NCI-H82 treated with DMSO at 0.1 percent for 48 hours (cell line): ENCODE results near the gene FAM117B.
"Not testable (repeated sequence)": the region's sequence is repeated elsewhere in the genome, so short reads cannot be mapped to it uniquely, and the experiment has no call there.

Source experiments
- DNase-seq: peaks from one replicate; lab custom pipeline; 2025; ENCODE audit not compliant: unreplicated experiment; lab: John Stamatoyannopoulos, UW

The FAM117B gene

DNA sequence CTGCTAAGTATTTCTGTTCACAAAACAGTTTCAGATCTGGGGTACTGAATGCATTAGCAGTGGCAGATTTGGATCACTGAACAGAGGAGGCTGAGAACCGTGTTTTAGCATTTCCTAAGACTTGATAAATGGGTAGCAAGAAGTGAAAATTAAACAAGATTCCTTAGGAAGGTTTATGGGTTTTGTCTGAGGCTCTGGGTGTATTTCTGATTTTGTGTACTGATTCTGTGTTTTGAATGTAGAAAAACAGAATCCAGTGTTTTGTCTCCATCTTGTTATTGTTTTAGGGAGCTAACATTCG is 1.4 kb downstream of the FAM117B start:
- DNase-seq: no peak

GRCh38 chr2:202638721-202639120 is 4.0 kb downstream of the FAM117B start:
- no peak for DNase-seq

- DNase-seq: no peak
These were observed 4.5 kb downstream of the FAM117B start for GRCh38 chr2:202639231-202639630.

- DNase-seq: no peak
These were observed 7.8 kb downstream of the FAM117B start for GRCh38 chr2:202642567-202642966.

DNA sequence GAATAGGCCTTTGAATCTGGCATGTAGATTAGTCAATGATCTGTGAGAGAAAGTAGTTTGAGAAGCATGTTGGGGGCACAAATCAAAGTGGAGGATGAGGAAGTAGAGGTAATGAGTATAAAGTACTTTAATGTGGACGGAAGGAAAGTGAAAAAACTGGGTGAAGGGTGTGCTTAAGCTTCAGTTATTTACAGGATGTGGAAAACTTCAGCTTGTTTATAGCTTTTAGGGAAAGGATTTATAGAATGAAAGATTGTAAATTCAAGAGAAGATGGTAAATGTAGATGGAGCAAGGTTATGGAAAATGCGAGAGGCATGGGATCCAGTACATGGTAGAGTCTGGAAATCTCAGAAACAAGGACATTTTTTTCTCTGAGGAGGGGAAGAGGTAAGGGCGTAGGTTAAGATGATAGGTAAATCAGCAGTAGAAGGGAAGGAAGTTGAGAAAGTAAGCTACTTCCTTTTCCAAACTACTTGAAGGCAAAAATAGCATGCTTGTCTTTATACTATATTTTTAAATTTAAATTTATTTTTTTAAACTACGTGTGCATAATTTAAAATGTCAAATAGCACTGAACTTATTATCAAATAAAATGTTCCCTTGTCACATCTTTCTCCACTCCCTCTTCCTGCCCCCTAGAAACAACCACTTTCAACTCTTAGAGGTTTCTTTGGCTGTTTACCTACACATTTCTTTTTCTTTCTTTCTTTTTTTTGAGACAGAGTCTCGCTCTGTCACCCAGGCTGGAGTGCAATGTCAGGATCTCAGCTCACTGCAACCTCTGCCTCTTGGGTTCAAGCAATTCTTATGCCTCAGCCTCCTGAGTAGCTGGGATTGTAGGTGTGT is 8.5 kb downstream of the FAM117B start:
- DNase-seq: no peak

- DNase-seq: no peak
These were observed 17.4 kb downstream of the FAM117B start for GRCh38 chr2:202652119-202652518.

DNA sequence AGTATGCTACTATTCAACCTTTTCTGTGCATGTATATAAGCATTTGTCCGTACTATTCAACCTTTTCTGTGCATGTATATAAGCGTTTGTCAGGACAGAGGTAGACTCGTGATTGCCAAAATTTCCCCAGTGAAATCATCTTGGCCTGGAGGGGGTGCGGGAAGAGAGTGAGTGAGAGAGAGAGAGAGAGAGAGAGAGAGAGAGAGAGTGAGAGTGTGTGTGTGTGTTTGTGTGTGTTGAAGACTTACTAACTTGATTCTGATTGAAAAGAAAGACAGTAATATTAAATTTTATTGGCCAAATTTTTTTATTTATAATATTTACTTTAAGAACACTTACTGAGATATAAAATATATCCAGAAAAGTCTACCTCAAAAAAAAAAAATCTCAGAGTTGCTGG is 19.1 kb downstream of the FAM117B start:
- no peak for DNase-seq

DNA sequence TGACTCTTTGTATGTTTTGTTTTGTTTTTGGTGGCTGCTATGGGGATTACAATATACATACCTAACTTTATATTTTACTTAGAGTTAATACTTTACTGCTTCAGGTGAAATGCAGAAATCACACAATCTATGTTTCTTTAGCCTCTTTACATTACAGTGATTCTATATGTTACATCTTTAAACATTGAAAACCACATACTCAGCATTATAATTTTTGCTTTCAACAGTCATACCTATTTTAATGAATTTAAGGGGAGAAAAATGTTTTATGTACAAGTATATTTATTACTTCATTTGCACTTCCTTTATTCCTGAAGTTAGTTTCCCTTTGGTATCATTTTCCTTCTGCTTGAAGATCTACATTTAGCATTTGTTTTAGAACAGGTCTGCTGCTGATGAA is 23.1 kb downstream of the FAM117B start:
- DNase-seq: no peak

GRCh38 chr2:202660796-202661195 is 26.0 kb downstream of the FAM117B start:
- DNase-seq: no peak

DNA sequence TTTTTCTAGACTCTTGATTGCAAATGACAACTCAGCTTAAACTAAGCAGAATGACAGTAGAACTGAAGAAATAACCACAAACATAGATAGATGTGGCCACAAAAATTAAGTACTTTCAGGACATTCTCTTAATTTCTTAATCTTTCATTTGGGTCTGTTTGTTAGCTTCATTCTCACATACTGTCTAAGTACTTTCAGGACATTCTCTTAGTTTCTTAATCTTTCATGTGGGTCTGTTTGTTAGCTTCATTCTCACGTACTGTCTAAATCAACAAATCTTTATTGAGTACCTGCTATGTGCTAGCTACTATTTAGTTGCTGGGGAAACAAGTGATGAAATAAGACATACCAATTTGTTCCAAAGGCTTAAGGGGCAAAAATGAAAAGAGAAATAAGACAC is 35.1 kb downstream of the FAM117B start:
- no peak for DNase-seq

DNA sequence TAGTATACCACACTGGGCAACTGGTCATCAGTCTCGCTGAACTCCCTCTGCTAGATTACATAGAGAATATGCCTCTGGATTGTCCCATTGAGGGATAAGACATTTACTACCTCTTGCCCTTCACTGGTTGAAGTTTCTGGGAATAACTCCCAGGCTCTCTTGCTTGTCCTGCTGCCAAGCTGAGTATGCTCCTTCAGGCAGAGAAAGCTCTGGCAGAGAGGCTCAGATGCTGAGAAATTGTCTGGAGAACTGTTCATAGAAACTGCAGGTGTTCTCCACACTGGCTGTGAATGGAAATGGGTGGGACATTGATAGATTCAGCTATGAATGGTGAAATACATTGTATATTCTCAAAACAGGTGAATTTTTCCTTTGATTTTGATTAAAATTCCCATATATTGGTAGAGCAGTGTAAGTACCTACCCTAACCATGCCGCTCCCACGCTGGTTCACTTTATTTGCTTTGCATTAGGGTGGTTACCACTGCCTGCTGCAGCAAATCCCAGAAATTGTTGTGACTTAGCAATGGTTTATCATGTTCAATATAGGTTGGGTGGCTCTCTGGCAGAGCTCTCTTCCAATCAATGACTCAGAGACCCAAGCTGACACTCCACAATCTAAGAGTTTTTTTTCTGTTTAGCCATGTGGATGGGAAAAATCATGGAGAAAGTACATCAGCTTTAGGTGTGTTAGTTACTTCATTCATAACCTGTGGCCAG is 36.7 kb downstream of the FAM117B start:
- no peak for DNase-seq

DNA sequence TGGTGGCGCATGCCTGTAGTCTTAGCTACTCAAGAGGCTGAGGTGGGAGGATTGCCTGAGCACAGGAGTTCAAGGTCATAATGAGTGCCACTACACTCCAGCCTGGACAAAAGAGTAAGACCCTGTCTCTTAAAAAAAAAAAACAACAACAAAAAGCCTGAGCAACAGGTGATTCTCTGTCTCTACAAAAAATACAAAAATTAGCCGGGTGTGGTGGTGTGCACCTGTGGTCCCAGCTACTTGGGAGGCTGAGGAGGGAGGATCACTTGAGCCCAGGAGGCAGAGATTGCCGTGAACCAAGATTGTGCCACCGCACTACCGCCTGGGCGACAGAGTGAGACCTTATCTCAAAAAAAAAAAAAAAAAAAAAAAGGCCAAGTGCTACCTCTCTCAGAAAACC is 40.3 kb downstream of the FAM117B start:
- DNase-seq: not testable (repeated sequence)

- DNase-seq: no peak
These were observed 45.2 kb downstream of the FAM117B start for GRCh38 chr2:202679980-202680379.

GRCh38 chr2:202680512-202680911 is 45.7 kb downstream of the FAM117B start:
- no peak for DNase-seq

DNA sequence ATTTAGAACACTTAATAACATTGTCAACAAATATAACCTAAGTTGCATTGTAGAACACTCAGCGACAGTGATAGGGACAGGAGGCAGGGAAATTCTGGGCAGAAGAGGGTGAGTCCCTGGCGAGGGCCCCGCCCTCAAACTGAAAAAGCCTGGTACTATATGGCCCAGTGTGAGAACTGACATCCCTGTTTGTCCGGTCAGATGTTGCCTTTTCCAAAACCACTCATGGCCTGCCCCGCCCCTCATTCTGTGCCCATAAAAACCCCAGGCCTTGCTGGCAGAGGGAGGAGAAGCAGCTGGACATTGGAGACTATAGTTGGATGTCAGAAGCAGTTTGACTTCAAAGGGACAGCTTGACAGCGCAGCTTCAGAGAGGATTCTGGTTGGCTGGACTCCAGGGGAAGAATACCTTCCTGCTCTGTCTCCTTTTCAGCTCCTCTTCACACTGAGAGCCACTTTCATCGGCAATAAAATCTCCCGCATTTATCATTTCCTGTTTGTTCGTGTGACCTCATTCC is 47.0 kb downstream of the FAM117B start:
- DNase-seq: no peak

GRCh38 chr2:202682274-202682673 is 47.5 kb downstream of the FAM117B start:
- DNase-seq: no peak

GRCh38 chr2:202687276-202687675 is 52.5 kb downstream of the FAM117B start:
- no peak for DNase-seq

DNA sequence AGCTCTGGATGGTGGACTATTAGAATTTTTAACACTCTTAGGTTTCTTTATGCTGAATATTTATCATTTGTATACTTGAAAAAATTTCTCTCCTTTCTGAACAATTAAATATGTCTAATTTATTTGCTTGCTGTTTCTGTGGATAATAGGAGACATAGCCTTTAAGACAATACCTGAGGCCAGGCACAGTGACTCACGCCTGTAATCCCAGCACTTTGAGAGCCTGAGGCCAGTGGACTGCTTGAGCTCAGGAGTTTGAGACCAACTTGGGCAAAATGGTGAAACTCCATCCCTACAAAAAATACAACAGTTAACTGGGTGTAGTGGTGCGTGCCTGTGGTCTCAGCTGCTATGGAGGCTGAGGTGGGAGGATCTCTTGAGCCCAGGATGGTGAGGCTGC is 54.7 kb downstream of the FAM117B start:
- DNase-seq: no peak

GRCh38 chr2:202689898-202690297 is 55.1 kb downstream of the FAM117B start:
- DNase-seq: no peak

- DNase-seq: no peak
These were observed 55.6 kb downstream of the FAM117B start for GRCh38 chr2:202690321-202690900.

DNA sequence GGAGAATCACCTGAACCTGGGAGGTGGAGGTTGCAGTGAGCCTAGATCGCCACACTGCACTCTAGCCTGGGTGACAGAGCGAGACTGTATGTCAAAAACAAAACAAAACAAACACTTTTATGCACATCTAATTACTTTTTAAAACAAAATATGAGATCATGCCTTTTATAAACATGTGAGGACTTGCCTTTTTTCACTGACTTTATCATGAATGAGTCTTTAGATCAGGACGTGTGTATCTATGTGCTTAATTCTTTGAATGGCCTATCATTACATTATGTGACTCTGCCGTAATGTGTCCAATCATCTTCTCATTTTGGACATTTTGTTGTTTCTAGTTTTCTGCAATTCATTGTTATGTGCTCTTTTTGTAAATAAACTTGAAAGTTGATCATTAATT is 58.7 kb downstream of the FAM117B start:
- DNase-seq: no peak

DNA sequence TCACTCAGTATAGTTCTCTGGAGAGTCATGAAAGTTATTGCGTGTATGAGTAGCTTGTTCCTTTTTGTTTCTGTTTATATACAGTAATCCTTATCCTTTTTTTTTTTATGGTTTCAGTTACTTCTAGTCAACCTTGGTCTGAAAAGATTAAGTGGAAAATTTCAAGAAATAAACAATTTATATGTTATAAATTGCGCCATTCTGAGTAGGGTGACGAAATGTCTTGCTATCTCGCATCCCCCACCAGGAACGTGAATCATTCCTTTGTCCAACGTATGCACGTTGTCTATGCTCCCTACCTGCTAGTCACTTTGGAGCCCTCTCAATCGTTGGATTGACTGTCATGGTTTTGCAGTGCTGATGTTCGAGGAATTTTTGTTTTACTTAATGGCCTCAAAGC is 60.4 kb downstream of the FAM117B start:
- no peak for DNase-seq
